ENCODE data around the gene PTPRB. TPM values are rescaled to one million over a fixed set of nuclear protein-coding genes. Genes with fewer than 3 reads are reported as not detected.

PTPRB gene
- total RNA-seq, 1 donor from 2014 or later: 91.4 TPM

DNA sequence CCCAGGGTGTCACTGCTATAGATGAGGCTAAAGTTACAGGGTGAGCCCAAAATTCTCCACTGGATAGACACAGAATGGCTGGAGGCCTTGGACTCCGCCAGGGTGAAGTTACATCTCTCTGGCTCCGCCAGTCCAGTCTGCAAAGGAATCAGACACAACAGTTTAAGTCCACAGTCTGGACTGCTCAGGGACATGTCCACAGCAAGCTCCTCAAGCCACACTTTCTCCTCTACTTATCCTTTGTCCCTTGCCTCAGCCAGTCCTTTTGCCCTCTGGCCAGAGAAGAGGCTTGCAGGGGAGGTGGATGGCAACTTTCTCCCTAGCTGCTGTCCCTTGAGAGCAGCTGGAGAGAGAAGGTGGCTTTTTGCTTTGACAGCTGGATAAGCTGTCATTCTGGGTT is 28.0 kb downstream of the PTPRB start:
- H3K4me3 ChIP-seq: peak overlapping the region; percentile 57
- DNase-seq: no peak
- H3K9me3 ChIP-seq: no peaks in the 10 kb centered on the region
- H3K36me3 ChIP-seq: no peaks in the 10 kb centered on the region
- peak overlapping the region; percentile 76 for H3K27ac ChIP-seq
- peak in 1 of 2 donors; percentile 7 for ATAC-seq
- TF ChIP-seq, protein P1, sequence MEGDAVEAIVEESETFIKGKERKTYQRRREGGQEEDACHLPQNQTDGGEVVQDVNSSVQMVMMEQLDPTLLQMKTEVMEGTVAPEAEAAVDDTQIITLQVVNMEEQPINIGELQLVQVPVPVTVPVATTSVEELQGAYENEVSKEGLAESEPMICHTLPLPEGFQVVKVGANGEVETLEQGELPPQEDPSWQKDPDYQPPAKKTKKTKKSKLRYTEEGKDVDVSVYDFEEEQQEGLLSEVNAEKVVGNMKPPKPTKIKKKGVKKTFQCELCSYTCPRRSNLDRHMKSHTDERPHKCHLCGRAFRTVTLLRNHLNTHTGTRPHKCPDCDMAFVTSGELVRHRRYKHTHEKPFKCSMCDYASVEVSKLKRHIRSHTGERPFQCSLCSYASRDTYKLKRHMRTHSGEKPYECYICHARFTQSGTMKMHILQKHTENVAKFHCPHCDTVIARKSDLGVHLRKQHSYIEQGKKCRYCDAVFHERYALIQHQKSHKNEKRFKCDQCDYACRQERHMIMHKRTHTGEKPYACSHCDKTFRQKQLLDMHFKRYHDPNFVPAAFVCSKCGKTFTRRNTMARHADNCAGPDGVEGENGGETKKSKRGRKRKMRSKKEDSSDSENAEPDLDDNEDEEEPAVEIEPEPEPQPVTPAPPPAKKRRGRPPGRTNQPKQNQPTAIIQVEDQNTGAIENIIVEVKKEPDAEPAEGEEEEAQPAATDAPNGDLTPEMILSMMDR (IDR thresholded peaks at IDR 0.05): no peak
- peaks cover 10% of the 10 kb centered on the region for H3K27me3 ChIP-seq (ENCODE audit: low read depth)
- intact Hi-C loops (cut with DNase I): no loop called here
- peaks cover 7% of the 10 kb centered on the region for H3K4me1 ChIP-seq

DNA sequence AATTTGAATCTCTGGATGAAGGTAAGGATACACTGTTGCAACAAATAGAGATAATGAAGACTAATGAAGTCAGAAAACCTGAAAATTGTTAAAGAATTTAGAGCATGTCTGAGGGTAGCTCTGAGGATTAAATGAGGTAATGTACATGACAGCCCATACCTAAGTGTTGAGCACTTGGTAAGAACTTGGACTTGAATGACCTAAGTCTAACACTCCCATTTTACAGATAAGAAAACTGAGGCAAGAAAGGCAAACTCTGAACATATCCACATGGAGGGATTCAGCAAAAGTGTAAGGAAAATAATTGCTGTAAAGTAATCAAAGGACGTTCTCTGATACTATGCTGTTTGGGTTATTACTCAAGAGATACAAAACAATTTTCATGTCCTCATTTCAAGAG is 29.0 kb downstream of the PTPRB start:
- intact Hi-C loops (cut with DNase I): no loop called here
- Histone ChIP-seq H3K27ac (peak overlapping the region; percentile 76), H3K4me1 (peaks cover 7% of the 10 kb centered on the region), H3K9me3 (no peaks in the 10 kb centered on the region), H3K36me3 (no peaks in the 10 kb centered on the region), H3K27me3 (ENCODE audit: low read depth) (peaks cover 10% of the 10 kb centered on the region), H3K4me3 (peak overlapping the region; percentile 57)
- ATAC-seq (no peak), DNase-seq (no peak)
- TF ChIP-seq, protein P1 (IDR thresholded peaks at IDR 0.05): no peak

DNA sequence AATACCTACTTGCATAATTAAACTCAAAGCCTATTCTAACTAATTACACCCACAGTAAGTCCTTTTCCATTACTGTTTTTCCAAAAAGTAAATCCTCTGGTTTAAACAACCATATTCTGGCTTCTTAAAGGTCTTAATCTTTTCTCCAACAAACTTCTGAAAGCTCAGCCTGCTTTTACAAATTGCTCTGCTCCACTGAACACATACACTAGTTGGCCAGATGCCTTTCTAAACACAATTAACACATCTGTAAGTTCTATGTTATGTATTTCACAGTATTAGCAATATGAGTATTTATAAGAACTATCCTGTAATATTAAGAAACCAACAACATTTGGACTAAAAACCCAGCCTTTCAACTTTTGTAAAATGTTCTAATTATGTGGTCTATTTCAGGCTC is 30.1 kb downstream of the PTPRB start:
- H3K9me3 ChIP-seq: no peaks in the 10 kb centered on the region

GRCh38 chr12:70605976-70606375 is 31.3 kb downstream of the PTPRB start:
- H3K36me3 ChIP-seq: no peaks in the 10 kb centered on the region
- TF ChIP-seq, protein P1 (IDR thresholded peaks at IDR 0.05): no peak
- peak overlapping the region; percentile 57 for H3K4me3 ChIP-seq
- ATAC-seq (no peak), DNase-seq (no peak)
- intact Hi-C loops (cut with DNase I): no loop called here
- H3K4me1 ChIP-seq: peaks cover 7% of the 10 kb centered on the region
- peak overlapping the region; percentile 76 for H3K27ac ChIP-seq
- H3K27me3 ChIP-seq (ENCODE audit: low read depth): peaks cover 15% of the 10 kb centered on the region
- no peaks in the 10 kb centered on the region for H3K9me3 ChIP-seq

More for the DNA sequence above, 30.1 kb downstream of the PTPRB start:
- Histone ChIP-seq H3K27ac (peak overlapping the region; percentile 76), H3K36me3 (no peaks in the 10 kb centered on the region), H3K4me3 (peak overlapping the region; percentile 57), H3K27me3 (ENCODE audit: low read depth) (peaks cover 15% of the 10 kb centered on the region), H3K4me1 (peaks cover 7% of the 10 kb centered on the region)
- DNase-seq (no peak), ATAC-seq (no peak)
- TF ChIP-seq, protein P1 (IDR thresholded peaks at IDR 0.05): no peak
- intact Hi-C loops (cut with DNase I): no loop called here

DNA sequence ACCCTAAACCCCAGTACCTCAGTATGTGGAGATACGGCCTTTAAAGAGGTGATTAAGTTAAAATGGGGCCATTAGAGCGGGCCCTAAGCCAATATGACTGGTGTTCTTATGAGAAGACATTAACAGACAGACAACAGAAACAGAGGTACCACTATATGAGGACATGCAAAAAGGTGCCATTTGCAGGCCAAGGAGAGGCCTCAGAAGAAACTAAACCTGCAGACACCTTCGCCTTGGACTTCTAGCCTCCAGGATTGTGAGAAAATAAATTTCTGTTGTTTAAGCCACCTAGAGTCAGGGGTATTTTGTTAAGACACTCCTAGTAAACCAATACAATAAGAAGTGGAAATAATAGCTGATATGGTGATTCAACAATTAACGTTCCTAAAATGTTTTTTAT is 32.6 kb downstream of the PTPRB start:
- intact Hi-C loops (cut with DNase I): no loop called here
- ATAC-seq (no peak), DNase-seq (no peak)
- peak overlapping the region; percentile 57 for H3K4me3 ChIP-seq
- H3K27me3 ChIP-seq (ENCODE audit: low read depth): peaks cover 10% of the 10 kb centered on the region
- TF ChIP-seq, protein P1 (IDR thresholded peaks at IDR 0.05): no peak
- no peaks in the 10 kb centered on the region for H3K36me3 ChIP-seq
- peak overlapping the region; percentile 3 for H3K27ac ChIP-seq
- H3K9me3 ChIP-seq: no peaks in the 10 kb centered on the region
- peaks cover 7% of the 10 kb centered on the region for H3K4me1 ChIP-seq

DNA sequence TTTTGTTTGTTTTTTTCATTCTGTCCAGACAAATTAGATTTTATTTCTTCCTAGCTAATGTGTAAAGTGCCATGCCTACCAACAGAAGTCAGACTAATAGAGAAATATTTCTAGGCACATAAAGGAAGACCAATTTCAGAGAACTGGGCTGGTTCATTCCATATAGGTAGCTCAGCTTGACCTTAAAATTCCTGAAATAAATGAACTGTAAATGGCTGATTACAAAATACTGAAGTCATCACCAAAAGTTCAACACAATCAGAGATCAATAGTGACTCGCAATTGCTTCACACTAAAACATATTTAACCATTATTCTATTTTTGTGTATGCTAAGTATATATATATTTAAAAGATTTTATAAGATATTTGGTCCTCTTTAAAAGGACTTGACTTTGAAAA is 34.2 kb downstream of the PTPRB start:
- H3K4me3 ChIP-seq: peak overlapping the region; percentile 57
- H3K27me3 ChIP-seq (ENCODE audit: low read depth): peaks cover 5% of the 10 kb centered on the region
- H3K36me3 ChIP-seq: no peaks in the 10 kb centered on the region
- ATAC-seq (no peak), DNase-seq (no peak)
- TF ChIP-seq, protein P1 (IDR thresholded peaks at IDR 0.05): no peak
- H3K9me3 ChIP-seq: no peaks in the 10 kb centered on the region
- H3K27ac ChIP-seq: no peak overlapping the region
- no peaks in the 10 kb centered on the region for H3K4me1 ChIP-seq
- intact Hi-C loops (cut with DNase I): no loop called here
